ENCODE data around the gene C2orf15. TPM values are rescaled to one million over a fixed set of nuclear protein-coding genes. Genes with fewer than 3 reads are reported as not detected.

C2orf15 gene
- total RNA-seq, 1 experiment from 2014 or later = 0.56 TPM

DNA sequence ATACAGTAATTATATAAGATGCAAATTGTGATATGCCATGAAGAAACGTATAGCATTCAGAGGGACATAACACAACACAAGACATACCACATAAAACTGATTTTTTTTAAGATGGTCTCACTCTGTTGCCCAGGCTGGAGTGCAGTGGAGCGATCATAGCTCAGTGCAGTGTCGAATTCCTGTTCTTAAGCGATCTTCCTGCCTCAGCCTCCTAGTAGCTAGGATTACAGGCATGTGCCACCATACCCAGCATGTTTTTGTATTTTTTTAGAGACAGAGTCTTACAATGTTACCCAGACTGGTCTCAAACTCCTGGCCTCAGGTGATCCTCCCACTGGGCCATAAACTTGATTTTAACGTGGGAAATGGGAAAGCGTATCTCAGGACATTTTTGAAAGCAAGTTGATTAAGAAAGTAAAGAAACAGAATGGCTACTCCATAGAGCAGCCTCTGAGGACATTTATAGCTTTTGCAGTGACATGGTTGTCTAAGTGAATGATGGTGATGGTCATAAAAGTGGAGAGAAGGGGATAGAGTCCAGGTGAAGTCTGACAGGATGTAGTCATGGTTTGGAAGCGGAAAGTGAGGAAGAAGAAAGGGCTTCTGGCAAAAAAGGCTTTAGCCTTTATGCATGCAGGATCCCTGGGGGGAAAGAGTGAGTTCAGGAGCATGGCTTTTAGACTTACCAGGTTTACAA is 10.8 kb downstream of the C2orf15 start:
- ChIA-PET CTCF (no interaction called here), POLR2A (ENCODE audit: low non-redundant PET) (no interaction called here)
- intact Hi-C loops (cut with micrococcal nuclease; ENCODE audit: unreplicated experiment) = no loop called here

DNA sequence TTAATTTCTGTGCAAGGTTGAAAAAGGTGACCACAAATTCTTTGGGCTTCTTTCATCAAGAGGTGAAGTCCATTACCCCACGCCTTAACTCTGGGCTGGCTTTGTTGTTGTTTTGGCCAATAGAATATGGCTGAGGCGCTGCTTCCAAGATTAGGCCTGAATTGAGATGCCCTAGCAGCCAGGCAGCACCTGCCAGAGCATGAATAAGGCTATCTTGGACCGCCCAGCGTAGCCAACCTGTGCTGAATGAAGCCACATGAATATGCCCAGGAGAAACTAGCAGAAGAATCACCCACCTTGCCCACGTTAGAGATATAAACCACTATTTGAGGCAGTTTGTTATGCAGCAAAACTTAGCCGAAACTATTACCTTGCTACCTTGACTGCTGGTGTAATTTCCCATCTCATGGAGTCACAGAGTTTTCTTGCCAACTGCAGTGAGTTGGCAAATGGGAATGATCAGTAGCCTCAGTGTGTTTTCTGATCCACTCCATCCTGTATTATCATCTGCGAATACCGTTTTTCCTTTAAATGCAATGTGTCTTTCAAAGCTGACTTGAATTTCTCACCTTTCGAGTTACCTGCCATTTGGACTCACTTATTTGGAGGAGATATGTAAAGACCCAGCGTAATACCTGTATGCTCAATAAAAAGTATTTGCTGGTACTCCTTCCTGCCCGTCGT is 12.6 kb downstream of the C2orf15 start:
- no peak for TF ChIP-seq EZH2 (IDR thresholded peaks at IDR 0.05; ENCODE audit: borderline replicate concordance, low read depth, low read length, poor library complexity, severe bottlenecking)
- TF ChIP-seq, protein P1, sequence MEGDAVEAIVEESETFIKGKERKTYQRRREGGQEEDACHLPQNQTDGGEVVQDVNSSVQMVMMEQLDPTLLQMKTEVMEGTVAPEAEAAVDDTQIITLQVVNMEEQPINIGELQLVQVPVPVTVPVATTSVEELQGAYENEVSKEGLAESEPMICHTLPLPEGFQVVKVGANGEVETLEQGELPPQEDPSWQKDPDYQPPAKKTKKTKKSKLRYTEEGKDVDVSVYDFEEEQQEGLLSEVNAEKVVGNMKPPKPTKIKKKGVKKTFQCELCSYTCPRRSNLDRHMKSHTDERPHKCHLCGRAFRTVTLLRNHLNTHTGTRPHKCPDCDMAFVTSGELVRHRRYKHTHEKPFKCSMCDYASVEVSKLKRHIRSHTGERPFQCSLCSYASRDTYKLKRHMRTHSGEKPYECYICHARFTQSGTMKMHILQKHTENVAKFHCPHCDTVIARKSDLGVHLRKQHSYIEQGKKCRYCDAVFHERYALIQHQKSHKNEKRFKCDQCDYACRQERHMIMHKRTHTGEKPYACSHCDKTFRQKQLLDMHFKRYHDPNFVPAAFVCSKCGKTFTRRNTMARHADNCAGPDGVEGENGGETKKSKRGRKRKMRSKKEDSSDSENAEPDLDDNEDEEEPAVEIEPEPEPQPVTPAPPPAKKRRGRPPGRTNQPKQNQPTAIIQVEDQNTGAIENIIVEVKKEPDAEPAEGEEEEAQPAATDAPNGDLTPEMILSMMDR (conservative IDR thresholded peaks at IDR 0.05; ENCODE audit: low read depth, low read length) = no peak
- no peaks in the 10 kb centered on the region for H3K36me3 ChIP-seq (ENCODE audit: insufficient read depth, low read length, poor library complexity, severe bottlenecking)
- ChIA-PET CTCF (no interaction called here), POLR2A (ENCODE audit: low non-redundant PET) (interaction anchor here (0.6 kb wide), 1 partner anchor 1795 kb away, joined by 6 read pairs; no protein-coding TSS in a partner anchor)
- H3K4me1 ChIP-seq (ENCODE audit: insufficient read depth, low read length, poor library complexity, severe bottlenecking) = no peaks in the 10 kb centered on the region
- H3K9me3 ChIP-seq (ENCODE audit: low read depth, low read length, poor library complexity, severe bottlenecking) = no peaks in the 10 kb centered on the region
- no peak for DNase-seq (ENCODE audit: low spot score)
- intact Hi-C loops (cut with micrococcal nuclease; ENCODE audit: unreplicated experiment) = loop anchor here (2.0 kb wide), 1 partner anchor 27 kb away; the partner anchor contains the start of genes MITD1 and MRPL30
- peak overlapping the region; percentile 60 for H3K4me3 ChIP-seq (ENCODE audit: low read depth, low read length, poor library complexity, severe bottlenecking)
- H3K27ac ChIP-seq (ENCODE audit: low read depth, low read length, poor library complexity, severe bottlenecking) = peak overlapping the region; percentile 62
- BruUV-seq (replicated peaks) = TSS peak; percentile 61
- H3K27me3 ChIP-seq (replicated peaks; ENCODE audit: insufficient read depth, low read depth, low read length, poor library complexity) = no peaks in the 10 kb centered on the region

More for the DNA sequence above, 10.8 kb downstream of the C2orf15 start:
- Histone ChIP-seq H3K36me3 (ENCODE audit: insufficient read depth, low read length, poor library complexity, severe bottlenecking) (no peaks in the 10 kb centered on the region), H3K27ac (ENCODE audit: low read depth, low read length, poor library complexity, severe bottlenecking) (no peak overlapping the region), H3K4me3 (ENCODE audit: low read depth, low read length, poor library complexity, severe bottlenecking) (no peak overlapping the region), H3K9me3 (ENCODE audit: low read depth, low read length, poor library complexity, severe bottlenecking) (no peaks in the 10 kb centered on the region), H3K4me1 (ENCODE audit: insufficient read depth, low read length, poor library complexity, severe bottlenecking) (no peaks in the 10 kb centered on the region), H3K27me3 (replicated peaks; ENCODE audit: insufficient read depth, low read depth, low read length, poor library complexity) (no peaks in the 10 kb centered on the region)
- BruUV-seq (replicated peaks) = no TSS peak
- no peak for DNase-seq (ENCODE audit: low spot score)
- TF ChIP-seq EZH2 (IDR thresholded peaks at IDR 0.05; ENCODE audit: borderline replicate concordance, low read depth, low read length, poor library complexity, severe bottlenecking) = no peak
- TF ChIP-seq, protein P1 (conservative IDR thresholded peaks at IDR 0.05; ENCODE audit: low read depth, low read length) = no peak

DNA sequence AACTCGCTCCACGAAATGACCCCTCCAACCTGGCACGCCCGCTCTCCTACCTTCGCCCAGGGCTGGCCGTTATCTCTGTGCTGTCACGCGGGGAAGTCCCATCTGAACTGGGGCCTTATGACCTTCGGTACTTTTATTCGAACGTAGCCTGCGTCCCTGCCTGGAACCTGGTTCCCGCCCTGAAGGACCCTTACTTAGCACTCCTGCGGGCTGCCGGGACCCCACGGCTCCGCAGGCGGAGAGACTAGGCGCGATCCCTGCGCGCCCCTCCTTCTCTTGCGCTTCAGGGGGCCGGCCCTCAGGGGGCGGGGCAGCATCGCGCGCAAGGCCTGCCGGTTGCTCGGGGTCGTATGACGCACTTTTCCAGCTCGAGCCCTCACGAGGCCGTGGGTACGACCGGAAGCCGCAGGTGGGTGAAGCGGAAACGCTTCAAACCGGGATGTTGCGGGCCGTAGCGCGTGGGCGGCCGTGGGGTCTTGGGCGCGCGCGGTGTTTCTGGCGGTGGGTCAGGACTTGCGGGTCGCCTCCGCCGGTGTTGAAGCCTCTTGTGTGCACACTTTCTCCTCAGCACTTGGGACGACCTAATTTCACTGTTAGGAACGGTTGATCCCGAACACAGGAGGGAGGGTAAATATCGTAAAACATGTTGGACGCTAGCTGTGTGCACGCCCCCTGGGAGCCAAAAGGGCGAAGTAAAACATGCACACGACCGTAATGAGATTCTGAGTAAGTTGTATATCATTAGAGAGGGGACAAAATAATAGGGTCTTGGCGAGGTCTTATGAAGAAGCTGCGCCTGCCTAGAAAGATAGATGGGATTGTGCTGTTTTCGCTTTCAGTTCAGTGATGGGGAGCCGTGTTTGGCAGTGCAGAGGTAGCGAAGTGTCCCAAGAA is 13.4 kb downstream of the C2orf15 start, which contains the start of the genes LIPT1 and TSGA10:
Gene LIPT1, plus strand, starts transcription at position 325 of the 894 bp plus-strand sequence. CDS start 6,991 bp downstream, outside the sequence.
Gene TSGA10, minus strand, starts transcription at position 300 of the 894 bp plus-strand sequence. CDS start 45,503 bp downstream, outside the sequence.
- Histone ChIP-seq H3K9me3 (ENCODE audit: low read depth, low read length, poor library complexity, severe bottlenecking) (no peaks in the 10 kb centered on the region), H3K36me3 (ENCODE audit: insufficient read depth, low read length, poor library complexity, severe bottlenecking) (no peaks in the 10 kb centered on the region), H3K4me1 (ENCODE audit: insufficient read depth, low read length, poor library complexity, severe bottlenecking) (no peaks in the 10 kb centered on the region), H3K27ac (ENCODE audit: low read depth, low read length, poor library complexity, severe bottlenecking) (peak within 1 kb of the TSS; percentile 62), H3K27me3 (replicated peaks; ENCODE audit: insufficient read depth, low read depth, low read length, poor library complexity) (no peaks in the 10 kb centered on the region), H3K4me3 (ENCODE audit: low read depth, low read length, poor library complexity, severe bottlenecking) (peak within 1 kb of the TSS; percentile 60)
- POLR2A ChIA-PET (ENCODE audit: low non-redundant PET) = no interaction called here
- peak; percentile 95 for DNase-seq (ENCODE audit: low spot score)
- TSS peak; percentile 64 for BruUV-seq (replicated peaks)
- intact Hi-C loops (cut with micrococcal nuclease; ENCODE audit: unreplicated experiment) = loop anchor here (2.0 kb wide), 1 partner anchor 26 kb away; the partner anchor contains the start of genes MITD1 and MRPL30
- TF ChIP-seq EZH2 (IDR thresholded peaks at IDR 0.05; ENCODE audit: borderline replicate concordance, low read depth, low read length, poor library complexity, severe bottlenecking) = no peak
- TF ChIP-seq, protein P1 (conservative IDR thresholded peaks at IDR 0.05; ENCODE audit: low read depth, low read length) = 0 out of 2 replicates have a peak, but pooled peaks have one; percentile 19
- CTCF ChIA-PET = no interaction called here
